ENCODE results near the gene LAMTOR3.

GRCh38 chr4:99885687-99886086, 8.5 kb downstream of the LAMTOR3 start:
- TF ChIP-seq TSHZ2 (CRISPR knock-in tag; IDR thresholded peaks at IDR 0.05) (no peak), CSRNP3 (CRISPR knock-in tag; IDR thresholded peaks at IDR 0.05) (no peak), ESRRG (CRISPR knock-in tag; IDR thresholded peaks at IDR 0.05) (no peak), ZNF70 (CRISPR knock-in tag; IDR thresholded peaks at IDR 0.05) (no peak), PPARA (CRISPR knock-in tag; IDR thresholded peaks at IDR 0.05; ENCODE audit: borderline replicate concordance) (no peak), ARNTL (CRISPR knock-in tag; IDR thresholded peaks at IDR 0.05; ENCODE audit: borderline replicate concordance, low read depth) (no peak), OSR1 (CRISPR knock-in tag; IDR thresholded peaks at IDR 0.05) (no peak)
